ENCODE results near the gene ANKRD39.

Gene ANKRD39

DNA sequence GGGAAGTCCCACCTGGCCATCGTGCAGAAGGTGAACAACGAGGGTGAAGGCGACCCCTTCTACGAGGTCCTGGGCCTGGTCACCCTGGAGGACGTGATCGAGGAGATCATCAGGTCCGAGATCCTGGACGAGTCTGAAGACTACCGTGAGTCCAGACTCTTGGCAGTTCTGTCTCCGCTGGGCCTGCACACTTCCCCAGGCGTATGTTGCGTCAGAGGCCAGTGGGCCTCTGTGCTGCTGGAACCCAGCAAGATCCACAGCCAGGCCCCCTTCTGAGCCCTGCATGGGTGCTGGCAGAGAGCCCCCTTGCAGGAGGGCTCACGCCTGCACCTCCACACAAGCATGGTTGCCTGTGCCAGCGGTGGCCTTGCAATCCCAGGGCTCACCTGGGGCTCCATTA is 32.8 kb downstream of the ANKRD39 start:
- no peak for DNase-seq

DNA sequence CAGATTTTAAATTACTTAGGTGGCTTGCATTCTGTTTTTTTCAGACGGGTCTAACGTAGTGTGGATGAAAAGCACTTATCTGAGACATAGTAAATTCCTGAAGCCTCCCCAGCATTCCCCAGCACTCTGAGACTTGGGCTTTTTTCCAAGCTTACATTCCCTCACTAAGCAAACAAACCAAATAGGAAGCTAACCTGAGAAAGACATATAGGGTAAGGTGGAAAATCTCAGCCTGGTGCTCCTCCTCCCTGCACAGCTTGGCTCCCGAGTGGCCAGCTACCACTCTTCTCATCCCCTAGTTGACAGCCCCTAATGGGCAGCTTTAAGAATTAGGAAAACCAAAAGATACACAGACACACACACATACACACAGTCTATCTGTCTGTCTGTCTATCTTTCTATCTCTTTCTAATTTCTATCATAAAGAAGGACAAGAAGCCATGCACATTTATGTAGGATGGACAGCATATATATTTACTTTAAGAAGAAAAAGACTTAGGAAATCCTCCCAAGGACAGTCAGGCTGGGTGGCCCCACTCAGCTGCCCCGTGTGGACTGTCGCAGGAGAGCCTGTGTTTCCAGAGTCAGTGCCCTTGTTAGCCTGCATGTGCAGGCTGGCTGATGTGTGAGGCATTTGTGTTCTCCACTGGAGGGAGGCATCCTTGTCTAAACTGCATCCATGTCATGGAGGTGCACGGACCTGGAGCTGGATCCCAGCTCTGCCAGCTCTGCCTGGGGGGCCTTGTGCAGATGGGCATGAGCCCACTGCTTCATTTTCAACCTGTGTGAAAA is 33.5 kb downstream of the ANKRD39 start:
- no peak for DNase-seq

- no peak for DNase-seq
These were observed 34.6 kb downstream of the ANKRD39 start for GRCh38 chr2:96823198-96823597.

- DNase-seq = no peak
These were observed 35.0 kb downstream of the ANKRD39 start for GRCh38 chr2:96822786-96823185.

GRCh38 chr2:96821113-96821675 is 36.6 kb downstream of the ANKRD39 start:
- DNase-seq = no peak

- no peak for DNase-seq
These were observed 37.8 kb downstream of the ANKRD39 start for GRCh38 chr2:96819876-96820511.

DNA sequence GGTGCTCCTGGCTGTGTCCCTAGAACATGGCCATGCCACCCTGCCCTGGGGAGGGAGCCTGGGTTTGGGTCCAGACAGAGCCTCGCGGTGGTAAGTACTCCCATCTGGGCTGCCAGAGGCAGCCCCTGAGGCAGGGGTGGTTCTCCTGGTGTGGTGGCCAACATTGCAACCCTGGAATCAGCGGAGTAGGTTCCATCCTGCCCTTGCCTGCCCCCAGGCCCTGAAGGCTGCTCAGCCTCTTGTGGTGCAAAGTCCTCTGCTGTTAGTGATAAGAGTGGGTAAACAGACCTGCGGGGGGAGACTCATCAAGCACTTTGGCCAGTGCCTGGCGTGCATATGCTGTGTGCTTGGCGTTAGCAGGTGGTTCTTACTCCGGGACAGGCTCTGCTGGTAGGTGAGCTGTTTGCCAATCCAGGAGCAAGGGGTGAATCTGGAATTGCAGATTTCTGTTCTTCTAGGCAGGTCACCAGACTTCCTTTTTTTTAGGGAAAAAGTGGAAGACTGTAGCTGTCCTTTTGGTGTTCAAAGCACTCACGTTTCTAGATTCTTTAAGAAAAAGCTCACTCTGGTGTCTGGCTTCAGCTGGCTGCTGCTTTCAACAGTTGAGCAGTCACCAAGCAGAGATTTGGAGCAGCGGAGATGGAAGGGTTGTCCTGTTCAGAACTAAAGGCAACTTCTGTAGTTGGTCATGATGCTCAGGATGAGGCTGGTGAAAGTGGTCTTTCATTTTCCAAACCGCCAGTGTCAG is 38.5 kb downstream of the ANKRD39 start:
- no peak for DNase-seq

- no peak for DNase-seq
These were observed 39.9 kb downstream of the ANKRD39 start for GRCh38 chr2:96817882-96818281.

- peak; percentile 20 for DNase-seq
These were observed 40.7 kb downstream of the ANKRD39 start for GRCh38 chr2:96816836-96817702.

DNA sequence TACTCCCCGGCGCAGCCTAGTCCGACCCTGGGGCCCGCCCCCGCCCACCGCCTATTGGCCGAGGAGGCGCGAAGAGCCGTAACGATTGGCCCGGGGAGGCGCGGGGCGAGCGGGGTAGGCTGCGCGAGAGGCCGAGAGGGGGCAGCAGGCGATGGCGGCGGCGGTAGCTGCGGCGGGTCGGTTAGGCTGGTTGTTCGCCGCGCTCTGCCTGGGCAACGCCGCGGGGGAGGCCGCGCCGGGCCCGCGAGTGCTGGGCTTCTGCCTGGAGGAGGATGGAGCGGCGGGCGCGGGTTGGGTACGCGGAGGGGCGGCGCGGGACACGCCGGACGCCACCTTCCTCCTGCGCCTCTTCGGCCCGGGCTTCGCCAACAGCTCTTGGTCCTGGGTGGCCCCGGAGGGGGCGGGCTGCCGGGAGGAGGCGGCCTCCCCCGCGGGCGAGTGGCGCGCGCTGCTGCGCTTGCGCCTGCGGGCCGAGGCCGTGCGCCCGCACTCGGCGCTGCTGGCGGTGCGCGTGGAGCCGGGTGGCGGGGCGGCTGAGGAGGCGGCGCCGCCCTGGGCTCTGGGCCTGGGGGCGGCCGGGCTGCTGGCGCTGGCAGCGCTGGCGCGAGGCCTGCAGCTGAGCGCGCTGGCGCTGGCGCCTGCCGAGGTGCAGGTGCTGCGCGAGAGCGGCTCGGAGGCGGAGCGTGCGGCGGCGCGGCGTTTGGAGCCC is 41.5 kb downstream of the ANKRD39 start, which contains the start of gene CNNM3:
CNNM3 (plus strand) TSS at position 142 of the 709 bp plus-strand sequence; CDS start at position 152, 10 bp downstream.
- DNase-seq = peak; percentile 98

DNA sequence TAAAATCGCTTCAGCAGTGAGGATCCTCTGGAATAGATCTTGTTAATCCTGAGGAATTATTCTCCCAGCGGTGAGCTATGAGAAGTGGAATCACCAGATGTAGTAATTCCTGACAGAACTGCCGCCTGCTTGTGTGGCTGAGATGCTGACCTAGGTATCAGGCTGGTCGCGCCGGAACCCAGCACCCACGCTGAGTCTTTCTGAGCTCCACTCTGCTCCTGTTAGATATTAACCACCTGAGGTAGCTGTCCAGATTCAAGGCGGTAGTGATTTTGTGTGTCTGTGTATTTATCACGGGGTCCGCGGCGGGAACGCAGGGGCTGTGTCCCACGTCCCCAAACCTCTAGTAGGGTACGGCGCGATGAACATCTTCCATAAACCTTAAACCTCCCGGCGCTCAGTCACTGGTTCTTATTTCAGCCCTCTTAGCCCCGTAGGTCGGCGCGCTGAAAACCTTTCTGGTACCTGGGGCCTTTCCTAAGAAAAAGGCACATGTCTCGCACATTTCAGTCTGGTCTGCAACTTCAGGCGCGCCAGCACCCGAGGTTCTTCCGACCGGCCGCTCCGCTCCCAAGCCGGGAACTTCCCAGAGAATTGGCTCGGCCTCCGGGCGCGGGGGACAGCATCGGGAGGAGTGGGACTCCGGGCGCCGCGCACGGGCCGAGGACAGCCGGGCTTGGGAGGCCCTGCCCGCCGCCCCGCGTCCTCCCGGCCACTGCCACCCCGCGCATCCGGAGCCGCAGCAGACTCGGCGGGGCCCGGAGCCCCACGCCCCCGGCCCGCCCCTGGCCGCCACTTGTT is 42.3 kb downstream of the ANKRD39 start:
- DNase-seq = peak; percentile 40

DNA sequence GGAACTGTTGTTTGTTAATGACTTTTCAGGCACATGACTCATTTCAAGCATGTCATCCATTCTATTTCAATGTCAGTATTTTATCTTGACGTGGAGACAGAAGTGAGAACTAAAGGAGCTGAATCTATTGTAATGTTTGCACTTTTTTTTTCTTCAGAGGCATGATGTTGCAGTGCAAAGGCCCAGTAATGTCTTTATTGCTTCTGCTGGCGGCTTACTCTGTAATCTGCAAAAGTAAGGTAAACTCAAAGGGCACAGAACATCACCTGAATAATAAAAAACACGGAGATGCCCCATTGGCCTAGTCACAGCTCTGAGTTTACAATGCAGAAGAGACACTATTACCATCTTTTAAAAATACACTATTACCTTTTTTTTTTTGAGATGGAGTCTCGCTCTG is 44.2 kb downstream of the ANKRD39 start:
- no peak for DNase-seq

GRCh38 chr2:96811917-96812316 is 45.9 kb downstream of the ANKRD39 start:
- no peak for DNase-seq

DNA sequence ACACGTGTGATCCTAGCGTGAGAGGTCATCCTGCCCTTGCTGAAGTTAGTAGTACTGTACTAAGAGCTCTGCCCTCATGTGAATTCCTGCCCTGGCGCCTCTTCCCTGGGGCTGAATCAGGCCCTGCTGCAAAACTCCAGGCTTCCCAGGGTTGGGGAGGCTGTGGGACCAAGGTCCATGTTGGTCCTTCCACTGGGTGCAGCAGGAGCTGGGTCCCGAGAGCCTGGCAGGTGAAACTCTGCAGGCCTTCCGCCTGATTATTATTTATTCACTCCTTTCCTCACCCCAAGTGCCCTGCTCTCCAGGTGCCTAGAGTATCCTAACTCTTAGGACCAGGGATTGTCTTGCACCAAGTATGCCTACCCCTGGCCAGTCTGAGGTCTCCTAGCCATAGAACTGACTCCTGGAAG is 47.0 kb downstream of the ANKRD39 start:
- no peak for DNase-seq

- no peak for DNase-seq
These were observed 47.6 kb downstream of the ANKRD39 start for GRCh38 chr2:96809951-96810782.

DNA sequence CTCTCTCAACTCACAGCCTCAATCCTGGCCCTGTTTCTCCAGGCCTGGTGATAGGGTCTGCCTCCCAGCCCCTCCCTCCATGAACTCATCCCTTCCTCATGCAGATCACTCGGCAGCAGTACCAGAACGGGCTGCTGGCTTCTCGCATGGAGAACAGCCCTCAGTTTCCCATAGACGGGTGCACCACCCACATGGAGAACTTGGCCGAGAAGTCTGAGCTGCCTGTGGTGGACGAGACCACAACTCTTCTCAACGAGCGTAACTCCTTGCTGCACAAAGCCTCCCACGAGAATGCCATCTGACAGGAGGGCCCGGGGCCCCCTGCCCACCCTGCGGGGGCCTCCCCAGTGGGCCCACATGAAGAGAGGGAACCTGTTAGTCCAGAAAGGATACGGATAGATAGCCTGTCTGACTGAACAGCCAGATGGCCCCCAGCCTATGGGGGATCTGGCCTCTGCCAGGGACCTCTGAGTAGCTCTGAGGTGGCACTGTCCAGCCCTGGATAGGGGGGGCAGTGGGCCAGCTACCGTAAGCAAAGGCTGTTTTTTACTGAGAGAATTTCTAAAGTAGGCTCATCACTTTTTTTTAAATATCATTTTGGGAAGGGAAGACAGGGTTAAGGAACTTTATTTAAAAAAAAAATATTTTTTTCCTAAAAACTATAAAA is 48.5 kb downstream of the ANKRD39 start:
- DNase-seq = no peak

DNA sequence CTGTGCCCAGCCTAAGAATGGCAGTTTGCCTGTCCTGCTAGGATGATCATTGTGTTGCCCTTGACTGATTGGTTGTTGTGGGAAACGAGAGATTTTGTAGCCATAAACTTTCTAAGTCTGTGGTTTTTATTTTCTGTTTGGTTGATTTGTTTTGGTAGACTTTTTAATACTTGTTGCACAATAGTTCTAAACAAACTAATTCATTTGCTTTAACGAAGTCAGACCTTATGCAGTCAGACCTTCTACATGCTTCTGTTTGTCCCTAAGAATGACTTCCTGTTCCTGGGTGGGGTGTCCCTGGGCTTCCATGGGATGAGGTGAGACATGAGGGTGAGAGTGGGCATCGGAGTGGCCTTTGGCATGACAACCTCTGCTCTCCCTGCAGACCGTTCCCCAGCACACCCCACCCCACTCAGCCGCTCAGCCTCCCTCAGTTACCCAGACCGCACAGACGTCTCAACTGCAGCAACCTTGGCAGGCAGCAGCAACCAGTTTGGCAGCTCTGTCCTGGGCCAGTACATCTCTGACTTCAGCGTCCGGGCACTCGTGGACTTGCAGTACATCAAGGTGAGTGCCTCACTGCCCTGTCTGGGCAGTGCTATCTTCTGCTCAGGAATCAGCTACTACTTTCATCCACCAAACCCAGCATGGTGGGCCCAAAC is 49.5 kb downstream of the ANKRD39 start:
- DNase-seq = no peak

GRCh38 chr2:96807127-96807471 is 50.7 kb downstream of the ANKRD39 start:
- no peak for DNase-seq

Measured in CD4-positive, alpha-beta T cell treated with Interleukin-6 for 4 hours (primary cell).